Measurements from ENCODE around the gene KRT80. TPM values are rescaled to one million over a fixed set of nuclear protein-coding genes. Genes with fewer than 3 reads are reported as not detected.

Gene KRT80
- total RNA-seq (21.7 and 23.7 TPM in 2 replicates), polyA plus RNA-seq (12.3 and 13.6 TPM in 2 replicates), polyA minus RNA-seq (11.6 and 14.8 TPM in 2 replicates), Bru-seq, nascent RNA (percentile 51 among the genes with signal in this experiment), BruChase-seq, experiment 1, labeled RNA remaining after a 6-hour chase (percentile 71 among the genes with signal in this experiment), BruChase-seq, experiment 2, labeled RNA remaining after a 2-hour chase (percentile 55 among the genes with signal in this experiment)
- polyA plus RNA-seq (2011; cell fraction: cytosol; rRNA removed), result 14.2 and 14.7 TPM in 2 replicates
- 21.6 and 24.7 TPM in 2 replicates for polyA plus RNA-seq (2011; cell fraction: nucleus; rRNA removed)
- polyA plus RNA-seq (2012), result 6.5 and 10.4 TPM in 2 replicates
- 68.4 TPM for polyA minus RNA-seq (2011; cell fraction: cytosol; rRNA and poly(A)+ RNA removed)
- 5.7 and 6.3 TPM in 2 replicates for polyA minus RNA-seq (2011; cell fraction: nucleus; rRNA and poly(A)+ RNA removed)
- long read RNA-seq, transcript KRT80-202 (9 exons, 3,859 nt), result major isoform, 10 of 38 reads
- long read RNA-seq, partial matches to known transcripts, result 11 of 38 reads
- long read RNA-seq, other reads (novel, unspliced or antisense), result 14 of 38 reads

- H2AFZ ChIP-seq (ENCODE audit: low read depth, low read length), result no peak within 1 kb of the TSS
- TSS peak; percentile 46 for BruUV-seq (replicated peaks)
- no peak within 1 kb of the TSS for H3K4me3 ChIP-seq (replicated peaks in 1 of 3; ENCODE audit: insufficient read depth in 1 of 3, low read depth in 1 of 3, low read length in 3 of 3)
- peak within 1 kb of the TSS; percentile 87 for H3K27ac ChIP-seq (ENCODE audit: insufficient read depth, low read depth, low read length)
- no peaks in the 10 kb centered on the region for H3K36me3 ChIP-seq (ENCODE audit: control insufficient read depth in 2 of 2, extremely low read depth in 1 of 2, insufficient read depth in 2 of 2, low read length in 2 of 2)
- peaks cover 59% of the 10 kb centered on the region for H3K4me1 ChIP-seq (ENCODE audit: control insufficient read depth, extremely low read depth, insufficient read depth, low read length)
- H3K9me3 ChIP-seq (replicated peaks; ENCODE audit: control insufficient read depth, insufficient read depth, low read length), result no peaks in the 10 kb centered on the region
- intact Hi-C loops (cut with micrococcal nuclease) (loop anchor here (1.0 kb wide), 4 partner anchors 8 to 38 kb away; no protein-coding TSS in a partner anchor), dilution Hi-C loops (cut with MboI; ENCODE audit: extremely low pct_ligation_motif_present, low sequenced_read_pairs) (no loop called here)
- peak; percentile 100 for FAIRE-seq
- peak; percentile 98 for TF ChIP-seq POLR2AphosphoS5 (IDR thresholded peaks at IDR 0.05; ENCODE audit: insufficient read depth, low read depth, low read length)
- TF ChIP-seq GATA2 (IDR thresholded peaks at IDR 0.05; ENCODE audit: insufficient read depth, insufficient read length, low read depth, low read length), result peak; percentile 94
- TF ChIP-seq MYC (IDR thresholded peaks at IDR 0.05; ENCODE audit: low read depth, low read length), result no peak
- TF ChIP-seq MAX (IDR thresholded peaks at IDR 0.05; ENCODE audit: insufficient read depth, insufficient read length), result no peak
- peak; percentile 99 for TF ChIP-seq JUN (IDR thresholded peaks at IDR 0.05; ENCODE audit: borderline replicate concordance, insufficient read depth, insufficient read length, low read depth)
- TF ChIP-seq CTCF (IDR thresholded peaks at IDR 0.05; ENCODE audit: extremely low read depth in 1 of 2, insufficient read depth in 1 of 2, low read depth in 1 of 2, low read length in 2 of 2), result no peak
- TF ChIP-seq EZH2 (IDR thresholded peaks at IDR 0.05; ENCODE audit: borderline replicate concordance, low read depth, low read length, severe bottlenecking), result no peak
- TF ChIP-seq POLR2A (IDR thresholded peaks at IDR 0.05; ENCODE audit: low read depth, low read length), result peak; percentile 69
- TF ChIP-seq FOS (IDR thresholded peaks at IDR 0.05; ENCODE audit: borderline replicate concordance, insufficient read depth, low read length), result peak; percentile 98
- DNase-seq (ENCODE audit: low read depth, low spot score), result peak; percentile 98
- CTCF ChIA-PET, result interaction anchor here (0.8 to 12.0 kb wide), 14 partner anchors 8 to 180 kb away, joined by 3 to 138 read pairs (median 4); no protein-coding TSS in a partner anchor
- H3K9me1 ChIP-seq (replicated peaks; ENCODE audit: control insufficient read depth, extremely low read depth, insufficient read depth, low read length), result no peaks in the 10 kb centered on the region
- POLR2A ChIA-PET, result interaction anchor here (0.5 to 1.4 kb wide), 3 partner anchors 18 to 67 kb away, joined by 3 to 13 read pairs (median 3); no protein-coding TSS in a partner anchor
- no peaks in the 10 kb centered on the region for H4K20me1 ChIP-seq (replicated peaks; ENCODE audit: control insufficient read depth, extremely low read depth, insufficient read depth, low read length)
- no peaks in the 10 kb centered on the region for H3K79me2 ChIP-seq (ENCODE audit: control insufficient read depth, insufficient read depth, low read length)
- no peaks in the 10 kb centered on the region for H3K27me3 ChIP-seq (ENCODE audit: control insufficient read depth in 2 of 2, insufficient read depth in 2 of 2, low read length in 2 of 2)
- H3K9ac ChIP-seq (replicated peaks; ENCODE audit: extremely low read depth, insufficient read depth, low read length), result peak within 1 kb of the TSS; percentile 61
- H3K4me2 ChIP-seq (ENCODE audit: insufficient read depth, low read length), result no peak within 1 kb of the TSS
Measured at GRCh38 chr12:52191841-52192791, at the start of gene KRT80. Gene KRT80, minus strand, starts transcription at chr12:52192014. Its CDS starts 112 bp downstream, at chr12:52191902.

Data from endothelial cell of umbilical vein (primary cell).